HepG2 (cell line): ENCODE results near the gene C20orf204. TPM values are rescaled to one million over a fixed set of nuclear protein-coding genes. Genes with fewer than 3 reads are reported as not detected.

Experiments used
- ATF7 ChIP-seq, 2 experiments: fragments of 450-650 bp in 1 of 2; sonication (generic) in 1 of 2; formaldehyde crosslinking in 1 of 2; IDR thresholded peaks; 2 replicates each; pipeline versions ENCODE4 v1.4.0 to v1.6.1; 2016 to 2020; ENCODE audit warnings: antibody characterized with exemption in 1 of 2, mild to moderate bottlenecking in 1 of 2, missing genetic modification reagents in 1 of 2
- HOXA5 ChIP-seq: sonication (generic); formaldehyde crosslinking; IDR thresholded peaks from 2 replicates; pipeline ENCODE4 v1.4.0; 2020; ENCODE audit warnings: missing genetic modification reagents
- LCORL ChIP-seq, 2 experiments: fragments of 450-650 bp in 1 of 2; sonication (generic) in 1 of 2; formaldehyde crosslinking in 1 of 2; IDR thresholded peaks; 2 replicates each; pipeline versions ENCODE4 v1.5.0 to v1.6.1; 2017 to 2020; ENCODE audit warnings: antibody characterized with exemption in 1 of 2, missing genetic modification reagents in 1 of 2
- TBP ChIP-seq: sonication (generic); formaldehyde crosslinking; IDR thresholded peaks from 2 replicates; pipeline ENCODE4 v1.5.0; 2020; ENCODE audit warnings: missing genetic modification reagents
- TBX2 ChIP-seq: sonication (generic); formaldehyde crosslinking; IDR thresholded peaks from 2 replicates; pipeline ENCODE4 v1.5.0; 2020; ENCODE audit warnings: missing genetic modification reagents, mild to moderate bottlenecking, borderline replicate concordance
- ZFYVE20 ChIP-seq: sonication (generic); formaldehyde crosslinking; IDR thresholded peaks from 2 replicates; pipeline ENCODE4 v1.8.0; 2023; ENCODE audit warnings: low read depth, mild to moderate bottlenecking, moderate library complexity, missing genetic modification reagents, borderline replicate concordance
- ZNF567 ChIP-seq: sonication (generic); formaldehyde crosslinking; IDR thresholded peaks from 2 replicates; pipeline ENCODE4 v1.8.1; 2023; ENCODE audit warnings: mild to moderate bottlenecking, missing genetic modification reagents, borderline replicate concordance
- polyA plus RNA-seq, 8 experiments: library from polyadenylated mRNA; depleted of rRNA in 3 of 8; stranded (reverse) in 7 of 8; unstranded in 1 of 8; fragments of >200 nt; fragmentation: Illumina TruSeq in 4 of 8; extraction: Trizol in 4 of 8; gene quantifications; 2 replicates each; pipeline versions ENCODE4 v1.2.1 to v1.2.3, GENCODE V29; 2011 to 2016; ENCODE audit warnings: low read depth in 4 of 8, missing spikeins in 1 of 8, mixed read lengths in 1 of 8; ENCODE audit not compliant: insufficient read depth in 1 of 8
- total RNA-seq, 5 experiments: library from RNA; depleted of rRNA; stranded (reverse); fragments of >200 nt; fragmentation: Illumina TruSeq; extraction: Trizol; gene quantifications; 2 replicates each; pipeline ENCODE4 v1.2.3, GENCODE V29; 2016; ENCODE audit warnings: low read depth in 1 of 5
- TF ChIP-seq, protein P1 (sequence below): sonication (generic); formaldehyde crosslinking; IDR thresholded peaks from 2 replicates; pipeline ENCODE4 v1.5.1; 2020; ENCODE audit warnings: mild to moderate bottlenecking, missing genetic modification reagents, borderline replicate concordance
- TF ChIP-seq, protein P2 (sequence below): sonication (generic); formaldehyde crosslinking; IDR thresholded peaks from 2 replicates; pipeline ENCODE4 v1.5.1; 2020; ENCODE audit warnings: mild to moderate bottlenecking, missing genetic modification reagents, moderate library complexity
- TF ChIP-seq, protein P3 (sequence below): IDR thresholded peaks from 2 replicates; pipeline ENCODE4 v1.6.1; 2012; ENCODE audit warnings: inconsistent platforms
- TF ChIP-seq, protein P4 (sequence below): sonication (generic); formaldehyde crosslinking; IDR thresholded peaks from 2 replicates; pipeline ENCODE4 v1.5.0; 2020; ENCODE audit warnings: mild to moderate bottlenecking, low read depth, missing genetic modification reagents, borderline replicate concordance
- TF ChIP-seq, protein P5 (sequence below): sonication (generic); formaldehyde crosslinking; IDR thresholded peaks from 2 replicates; pipeline ENCODE4 v1.4.0; 2020; ENCODE audit warnings: missing genetic modification reagents, low read depth, mild to moderate bottlenecking, borderline replicate concordance

C20orf204 gene
- total and polyA plus RNA-seq, 2 of the 13 experiments (the other 11 are each of a cell fraction or from before 2014, with no cell fraction given), result 22.1 to 80.0 TPM

DNA sequence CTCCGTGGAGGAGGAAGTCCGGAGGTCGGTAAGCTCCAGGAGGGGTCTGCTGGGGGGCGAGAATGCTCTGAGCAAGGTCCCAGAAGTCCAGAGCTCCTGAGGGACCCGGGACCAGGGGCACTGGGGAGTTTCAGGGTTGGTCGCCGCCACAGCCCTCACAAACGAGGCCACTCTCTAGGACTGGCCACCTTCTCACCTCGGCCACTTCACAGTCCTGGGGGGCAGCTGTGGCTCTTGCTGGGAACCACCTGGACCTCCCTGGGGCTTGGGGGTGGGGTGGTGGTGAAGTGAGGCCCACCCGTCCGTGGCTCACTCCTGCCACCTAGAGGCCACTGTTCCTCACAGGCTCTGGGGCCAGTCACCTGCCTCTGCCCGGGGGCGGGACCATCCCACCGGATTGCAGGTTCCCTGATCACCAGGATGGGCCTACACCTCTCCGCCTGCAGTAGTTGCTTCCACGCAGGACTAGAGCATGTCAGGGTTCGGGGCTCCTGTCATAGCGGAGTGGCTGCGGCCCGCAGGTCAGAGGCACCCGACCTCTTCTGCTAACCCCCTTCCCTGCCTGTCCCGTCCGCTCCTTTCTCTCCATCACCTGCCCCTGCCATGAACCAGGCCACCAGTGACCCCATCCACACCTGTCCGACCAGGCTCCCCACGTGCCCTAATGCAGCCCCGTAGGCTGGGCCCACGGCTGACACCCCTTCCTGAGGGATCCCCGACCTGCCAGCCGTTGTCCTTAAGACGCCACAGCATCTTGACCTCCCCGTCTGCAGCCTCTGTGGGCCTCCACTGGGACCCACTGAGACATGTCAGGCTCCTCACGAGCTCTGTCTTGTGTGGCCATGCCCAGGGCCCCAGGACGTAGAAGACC lies 21.9 kb downstream of the C20orf204 start (continued):
- TF ChIP-seq, protein P1, sequence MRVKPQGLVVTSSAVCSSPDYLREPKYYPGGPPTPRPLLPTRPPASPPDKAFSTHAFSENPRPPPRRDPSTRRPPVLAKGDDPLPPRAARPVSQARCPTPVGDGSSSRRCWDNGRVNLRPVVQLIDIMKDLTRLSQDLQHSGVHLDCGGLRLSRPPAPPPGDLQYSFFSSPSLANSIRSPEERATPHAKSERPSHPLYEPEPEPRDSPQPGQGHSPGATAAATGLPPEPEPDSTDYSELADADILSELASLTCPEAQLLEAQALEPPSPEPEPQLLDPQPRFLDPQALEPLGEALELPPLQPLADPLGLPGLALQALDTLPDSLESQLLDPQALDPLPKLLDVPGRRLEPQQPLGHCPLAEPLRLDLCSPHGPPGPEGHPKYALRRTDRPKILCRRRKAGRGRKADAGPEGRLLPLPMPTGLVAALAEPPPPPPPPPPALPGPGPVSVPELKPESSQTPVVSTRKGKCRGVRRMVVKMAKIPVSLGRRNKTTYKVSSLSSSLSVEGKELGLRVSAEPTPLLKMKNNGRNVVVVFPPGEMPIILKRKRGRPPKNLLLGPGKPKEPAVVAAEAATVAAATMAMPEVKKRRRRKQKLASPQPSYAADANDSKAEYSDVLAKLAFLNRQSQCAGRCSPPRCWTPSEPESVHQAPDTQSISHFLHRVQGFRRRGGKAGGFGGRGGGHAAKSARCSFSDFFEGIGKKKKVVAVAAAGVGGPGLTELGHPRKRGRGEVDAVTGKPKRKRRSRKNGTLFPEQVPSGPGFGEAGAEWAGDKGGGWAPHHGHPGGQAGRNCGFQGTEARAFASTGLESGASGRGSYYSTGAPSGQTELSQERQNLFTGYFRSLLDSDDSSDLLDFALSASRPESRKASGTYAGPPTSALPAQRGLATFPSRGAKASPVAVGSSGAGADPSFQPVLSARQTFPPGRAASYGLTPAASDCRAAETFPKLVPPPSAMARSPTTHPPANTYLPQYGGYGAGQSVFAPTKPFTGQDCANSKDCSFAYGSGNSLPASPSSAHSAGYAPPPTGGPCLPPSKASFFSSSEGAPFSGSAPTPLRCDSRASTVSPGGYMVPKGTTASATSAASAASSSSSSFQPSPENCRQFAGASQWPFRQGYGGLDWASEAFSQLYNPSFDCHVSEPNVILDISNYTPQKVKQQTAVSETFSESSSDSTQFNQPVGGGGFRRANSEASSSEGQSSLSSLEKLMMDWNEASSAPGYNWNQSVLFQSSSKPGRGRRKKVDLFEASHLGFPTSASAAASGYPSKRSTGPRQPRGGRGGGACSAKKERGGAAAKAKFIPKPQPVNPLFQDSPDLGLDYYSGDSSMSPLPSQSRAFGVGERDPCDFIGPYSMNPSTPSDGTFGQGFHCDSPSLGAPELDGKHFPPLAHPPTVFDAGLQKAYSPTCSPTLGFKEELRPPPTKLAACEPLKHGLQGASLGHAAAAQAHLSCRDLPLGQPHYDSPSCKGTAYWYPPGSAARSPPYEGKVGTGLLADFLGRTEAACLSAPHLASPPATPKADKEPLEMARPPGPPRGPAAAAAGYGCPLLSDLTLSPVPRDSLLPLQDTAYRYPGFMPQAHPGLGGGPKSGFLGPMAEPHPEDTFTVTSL (CRISPR knock-in tag), result 0 out of 2 replicates have a peak, but pooled peaks have one; percentile 19
- TF ChIP-seq LCORL (IDR thresholded peaks at IDR 0.05) (no peak), LCORL (CRISPR knock-in tag; IDR thresholded peaks at IDR 0.05) (peak; percentile 60), ZNF567 (CRISPR knock-in tag) (no peak), TBP (0 out of 2 replicates have a peak, but pooled peaks have one; percentile 47), HOXA5 (peak; percentile 67; the same call in 1 of the 2 replicates), TBX2 (no peak; the same call in 1 of the 2 replicates), ZFYVE20 (CRISPR knock-in tag) (no peak), ATF7 (IDR thresholded peaks at IDR 0.05) (no peak), ATF7 (CRISPR knock-in tag; IDR thresholded peaks at IDR 0.05) (0 out of 2 replicates have a peak, but pooled peaks have one; percentile 19)
- TF ChIP-seq, protein P2, sequence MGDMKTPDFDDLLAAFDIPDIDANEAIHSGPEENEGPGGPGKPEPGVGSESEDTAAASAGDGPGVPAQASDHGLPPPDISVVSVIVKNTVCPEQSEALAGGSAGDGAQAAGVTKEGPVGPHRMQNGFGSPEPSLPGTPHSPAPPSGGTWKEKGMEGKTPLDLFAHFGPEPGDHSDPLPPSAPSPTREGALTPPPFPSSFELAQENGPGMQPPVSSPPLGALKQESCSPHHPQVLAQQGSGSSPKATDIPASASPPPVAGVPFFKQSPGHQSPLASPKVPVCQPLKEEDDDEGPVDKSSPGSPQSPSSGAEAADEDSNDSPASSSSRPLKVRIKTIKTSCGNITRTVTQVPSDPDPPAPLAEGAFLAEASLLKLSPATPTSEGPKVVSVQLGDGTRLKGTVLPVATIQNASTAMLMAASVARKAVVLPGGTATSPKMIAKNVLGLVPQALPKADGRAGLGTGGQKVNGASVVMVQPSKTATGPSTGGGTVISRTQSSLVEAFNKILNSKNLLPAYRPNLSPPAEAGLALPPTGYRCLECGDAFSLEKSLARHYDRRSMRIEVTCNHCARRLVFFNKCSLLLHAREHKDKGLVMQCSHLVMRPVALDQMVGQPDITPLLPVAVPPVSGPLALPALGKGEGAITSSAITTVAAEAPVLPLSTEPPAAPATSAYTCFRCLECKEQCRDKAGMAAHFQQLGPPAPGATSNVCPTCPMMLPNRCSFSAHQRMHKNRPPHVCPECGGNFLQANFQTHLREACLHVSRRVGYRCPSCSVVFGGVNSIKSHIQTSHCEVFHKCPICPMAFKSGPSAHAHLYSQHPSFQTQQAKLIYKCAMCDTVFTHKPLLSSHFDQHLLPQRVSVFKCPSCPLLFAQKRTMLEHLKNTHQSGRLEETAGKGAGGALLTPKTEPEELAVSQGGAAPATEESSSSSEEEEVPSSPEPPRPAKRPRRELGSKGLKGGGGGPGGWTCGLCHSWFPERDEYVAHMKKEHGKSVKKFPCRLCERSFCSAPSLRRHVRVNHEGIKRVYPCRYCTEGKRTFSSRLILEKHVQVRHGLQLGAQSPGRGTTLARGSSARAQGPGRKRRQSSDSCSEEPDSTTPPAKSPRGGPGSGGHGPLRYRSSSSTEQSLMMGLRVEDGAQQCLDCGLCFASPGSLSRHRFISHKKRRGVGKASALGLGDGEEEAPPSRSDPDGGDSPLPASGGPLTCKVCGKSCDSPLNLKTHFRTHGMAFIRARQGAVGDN (CRISPR knock-in tag), result peak; percentile 42; the same call in 1 of the 2 replicates
- TF ChIP-seq, protein P3, sequence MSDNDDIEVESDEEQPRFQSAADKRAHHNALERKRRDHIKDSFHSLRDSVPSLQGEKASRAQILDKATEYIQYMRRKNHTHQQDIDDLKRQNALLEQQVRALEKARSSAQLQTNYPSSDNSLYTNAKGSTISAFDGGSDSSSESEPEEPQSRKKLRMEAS, result 0 out of 2 replicates have a peak, but pooled peaks have one; percentile 7
- TF ChIP-seq, protein P4, sequence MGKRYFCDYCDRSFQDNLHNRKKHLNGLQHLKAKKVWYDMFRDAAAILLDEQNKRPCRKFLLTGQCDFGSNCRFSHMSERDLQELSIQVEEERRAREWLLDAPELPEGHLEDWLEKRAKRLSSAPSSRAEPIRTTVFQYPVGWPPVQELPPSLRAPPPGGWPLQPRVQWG (CRISPR knock-in tag), result no peak
- TF ChIP-seq, protein P5, sequence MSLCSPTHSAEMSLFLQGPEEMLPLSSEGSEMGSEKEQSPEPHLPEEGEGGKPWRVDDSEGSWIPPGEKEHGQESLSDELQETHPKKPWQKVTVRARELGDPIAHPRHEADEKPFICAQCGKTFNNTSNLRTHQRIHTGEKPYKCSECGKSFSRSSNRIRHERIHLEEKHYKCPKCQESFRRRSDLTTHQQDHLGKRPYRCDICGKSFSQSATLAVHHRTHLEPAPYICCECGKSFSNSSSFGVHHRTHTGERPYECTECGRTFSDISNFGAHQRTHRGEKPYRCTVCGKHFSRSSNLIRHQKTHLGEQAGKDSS (CRISPR knock-in tag), result peak; percentile 72; the same call in 1 of the 2 replicates
